ENCODE data around the gene HTR3C. TPM values are rescaled to one million over a fixed set of nuclear protein-coding genes. Genes with fewer than 3 reads are reported as not detected.

The HTR3C gene
- total RNA-seq, 2 donors from 2014 or later, result not detected

GRCh38 chr3:184073621-184074020, 20.8 kb downstream of the HTR3C start:
- Histone ChIP-seq H3K27ac (no peak overlapping the region), H3K27me3 (no peaks in the 10 kb centered on the region), H3K4me1 (no peaks in the 10 kb centered on the region), H3K9me3 (no peaks in the 10 kb centered on the region), H3K4me3 (no peak overlapping the region), H3K9ac (ENCODE audit: low read depth in 2 of 2, low read length in 2 of 2) (no peak overlapping the region), H3K36me3 (no peaks in the 10 kb centered on the region)
- intact Hi-C loops (cut with DNase I), result no loop called here
- TF ChIP-seq CTCF (IDR thresholded peaks at IDR 0.05), result no peak
- no peak for DNase-seq

GRCh38 chr3:184075901-184076300, 23.1 kb downstream of the HTR3C start:
- intact Hi-C loops (cut with DNase I), result no loop called here
- no peak overlapping the region for H3K9ac ChIP-seq (ENCODE audit: low read depth in 2 of 2, low read length in 2 of 2)
- H3K4me1 ChIP-seq, result no peaks in the 10 kb centered on the region
- H3K4me3 ChIP-seq, result no peak overlapping the region
- no peaks in the 10 kb centered on the region for H3K36me3 ChIP-seq
- no peaks in the 10 kb centered on the region for H3K27me3 ChIP-seq
- H3K9me3 ChIP-seq, result no peaks in the 10 kb centered on the region
- no peak for TF ChIP-seq CTCF (IDR thresholded peaks at IDR 0.05)
- H3K27ac ChIP-seq, result no peak overlapping the region
- no peak for DNase-seq

- intact Hi-C loops (cut with DNase I), result no loop called here
- Histone ChIP-seq H3K9ac (ENCODE audit: low read depth in 2 of 2, low read length in 2 of 2) (no peak overlapping the region), H3K9me3 (no peaks in the 10 kb centered on the region), H3K36me3 (no peaks in the 10 kb centered on the region), H3K4me1 (no peaks in the 10 kb centered on the region), H3K27me3 (no peaks in the 10 kb centered on the region), H3K27ac (no peak overlapping the region), H3K4me3 (no peak overlapping the region)
- DNase-seq, result no peak
- TF ChIP-seq CTCF (IDR thresholded peaks at IDR 0.05), result no peak
Measured at GRCh38 chr3:184077881-184078280, 25.0 kb downstream of the HTR3C start.

GRCh38 chr3:184078851-184079250, 26.0 kb downstream of the HTR3C start:
- intact Hi-C loops (cut with DNase I), result no loop called here
- no peak overlapping the region for H3K27ac ChIP-seq
- no peak for TF ChIP-seq CTCF (IDR thresholded peaks at IDR 0.05)

GRCh38 chr3:184081116-184081830, 28.4 kb downstream of the HTR3C start:
- Histone ChIP-seq H3K27me3 (no peaks in the 10 kb centered on the region), H3K36me3 (no peaks in the 10 kb centered on the region), H3K4me3 (no peak overlapping the region), H3K9me3 (no peaks in the 10 kb centered on the region), H3K27ac (no peak overlapping the region), H3K4me1 (no peaks in the 10 kb centered on the region), H3K9ac (ENCODE audit: low read depth in 2 of 2, low read length in 2 of 2) (no peak overlapping the region)
- no peak for TF ChIP-seq CTCF (IDR thresholded peaks at IDR 0.05)
- no peak for DNase-seq
- intact Hi-C loops (cut with DNase I), result no loop called here

More at GRCh38 chr3:184078851-184079250, 26.0 kb downstream of the HTR3C start:
- H3K9ac ChIP-seq (ENCODE audit: low read depth in 2 of 2, low read length in 2 of 2), result no peak overlapping the region
- no peaks in the 10 kb centered on the region for H3K36me3 ChIP-seq
- DNase-seq, result no peak
- H3K27me3 ChIP-seq, result no peaks in the 10 kb centered on the region
- H3K4me3 ChIP-seq, result no peak overlapping the region
- H3K4me1 ChIP-seq, result no peaks in the 10 kb centered on the region
- no peaks in the 10 kb centered on the region for H3K9me3 ChIP-seq

Data from colonic mucosa (tissue), 4 donors.